IMR-90 (cell line): ENCODE results near the gene CALY. TPM values are rescaled to one million over a fixed set of nuclear protein-coding genes. Genes with fewer than 3 reads are reported as not detected.

Experiments
- ATAC-seq: fragments of 200-7000 bp; cut with Tn5 transposase; 2 replicates; pipeline ENCODE4 v1.9.1; 2020; ENCODE audit warnings: low read depth, mild to moderate bottlenecking, moderate library complexity
- BruUV-seq: library from RNA; stranded (reverse); fragments of 400-500 nt; replicated peaks from 2 replicates; lab custom pipeline; 2021; lab: Mats Ljungman, UMichigan
- CTCF ChIA-PET: fragments of 300-600 bp; formaldehyde crosslinking; extraction: SDS; loops from one replicate; lab custom pipeline; 2021; ENCODE audit warnings: antibody characterized with exemption; lab: Yijun Ruan, JAX
- POLR2A ChIA-PET: fragments of 300-600 bp; sonication (Branson Sonifier 250); formaldehyde crosslinking; loops from one replicate; lab custom pipeline; 2022; ENCODE audit warnings: antibody characterized with exemption; ENCODE audit not compliant: unreplicated experiment; lab: Charles Lee
- DNase-seq: peaks from one replicate; pipeline ENCODE4 v3.0.0; 2013
- H2AFZ ChIP-seq: replicated peaks from 2 replicates; pipeline ENCODE3; 2013; ENCODE audit warnings: low read length, mild to moderate bottlenecking; ENCODE audit not compliant: poor library complexity
- H2AK5ac ChIP-seq: 2 replicates; pipeline ENCODE4 v1.6.1; 2013; ENCODE audit warnings: low read depth, low read length, inconsistent platforms
- H2AK9ac ChIP-seq: replicated peaks from 2 replicates; pipeline ENCODE3; 2013; ENCODE audit warnings: mild to moderate bottlenecking, low read depth, low read length, moderate library complexity; ENCODE audit not compliant: poor library complexity
- H2BK120ac ChIP-seq: 2 replicates; pipeline ENCODE4 v1.6.1; 2013; ENCODE audit warnings: low read depth, low read length, inconsistent platforms
- H2BK15ac ChIP-seq: 3 replicates; pipeline ENCODE4 v1.6.1; 2013; ENCODE audit warnings: low read depth, low read length, inconsistent platforms
- H2BK20ac ChIP-seq: 2 replicates; pipeline ENCODE4 v1.6.1; 2013; ENCODE audit warnings: low read depth, mild to moderate bottlenecking, inconsistent platforms, low read length, moderate library complexity
- H2BK5ac ChIP-seq: 2 replicates; pipeline ENCODE4 v1.6.1; 2013; ENCODE audit warnings: mild to moderate bottlenecking, low read depth, low read length, inconsistent platforms; ENCODE audit not compliant: poor library complexity, severe bottlenecking
- H3K14ac ChIP-seq: replicated peaks from 2 replicates; pipeline ENCODE4 v1.6.1; 2013; ENCODE audit warnings: low read depth, low read length, inconsistent platforms
- H3K18ac ChIP-seq: 2 replicates; pipeline ENCODE4 v1.6.1; 2013; ENCODE audit warnings: low read depth, low read length, control low read depth
- H3K23ac ChIP-seq: 2 replicates; pipeline ENCODE4 v1.6.1; 2013; ENCODE audit warnings: low read depth, low read length, inconsistent platforms
- H3K27ac ChIP-seq: 2 replicates; pipeline ENCODE4 v1.5.1; 2013; ENCODE audit warnings: mild to moderate bottlenecking, control low read depth, low read length; ENCODE audit not compliant: insufficient read depth
- H3K27me3 ChIP-seq: 2 replicates; pipeline ENCODE4 v1.6.1; 2013; ENCODE audit warnings: low read length; ENCODE audit not compliant: control insufficient read depth, insufficient read depth
- H3K36me3 ChIP-seq: 2 replicates; pipeline ENCODE4 v1.6.1; 2013; ENCODE audit warnings: low read length, mixed read lengths; ENCODE audit not compliant: control insufficient read depth, insufficient read depth
- H3K4ac ChIP-seq: 2 replicates; pipeline ENCODE4 v1.6.1; 2013; ENCODE audit warnings: low read depth, low read length, inconsistent platforms
- H3K4me1 ChIP-seq: 2 replicates; pipeline ENCODE4 v1.6.1; 2013; ENCODE audit warnings: low read length, mixed read lengths; ENCODE audit not compliant: control insufficient read depth, insufficient read depth
- H3K4me2 ChIP-seq: 2 replicates; pipeline ENCODE4 v1.6.1; 2013; ENCODE audit warnings: low read depth, mild to moderate bottlenecking, control low read depth, low read length, moderate library complexity
- H3K4me3 ChIP-seq: 2 replicates; pipeline ENCODE4 v1.5.1; 2013; ENCODE audit warnings: low read depth, mild to moderate bottlenecking, control low read depth, low read length, moderate library complexity; ENCODE audit not compliant: insufficient read depth
- H3K56ac ChIP-seq: 2 replicates; pipeline ENCODE4 v1.6.1; 2013; ENCODE audit warnings: low read length, inconsistent platforms; ENCODE audit not compliant: insufficient read depth; ENCODE audit errors: extremely low read depth
- H3K79me1 ChIP-seq, 2 experiments: 2 replicates each; pipeline ENCODE4 v1.6.1; 2013; ENCODE audit warnings: low read length in 2 of 2, inconsistent platforms in 1 of 2, low read depth in 1 of 2
- H3K9ac ChIP-seq: 2 replicates; pipeline ENCODE4 v1.6.1; 2013; ENCODE audit warnings: low read depth, low read length, control low read depth
- H3K9me1 ChIP-seq: 2 replicates; pipeline ENCODE4 v1.6.1; 2013; ENCODE audit warnings: low read length, inconsistent platforms; ENCODE audit not compliant: insufficient read depth
- H3K9me3 ChIP-seq: 2 replicates; pipeline ENCODE4 v1.6.1; 2013; ENCODE audit warnings: low read length; ENCODE audit not compliant: control insufficient read depth, insufficient read depth
- H4K20me1 ChIP-seq: 2 replicates; pipeline ENCODE4 v1.6.1; 2013; ENCODE audit warnings: low read length, inconsistent platforms; ENCODE audit not compliant: insufficient read depth
- H4K5ac ChIP-seq: 2 replicates; pipeline ENCODE4 v1.6.1; 2013; ENCODE audit warnings: mild to moderate bottlenecking, low read depth, low read length, control low read depth
- H4K8ac ChIP-seq, 2 experiments: 2 replicates each; pipeline ENCODE4 v1.6.1; 2013; ENCODE audit warnings: low read depth in 2 of 2, low read length in 2 of 2, control low read depth in 1 of 2, inconsistent platforms in 1 of 2
- H4K91ac ChIP-seq: 2 replicates; pipeline ENCODE4 v1.6.1; 2013; ENCODE audit warnings: low read depth, low read length, inconsistent platforms; ENCODE audit not compliant: insufficient read depth
- BHLHE40 ChIP-seq: fragments of 150-350 bp; IDR thresholded peaks from 2 replicates; pipeline ENCODE4 v1.6.1; 2016; ENCODE audit warnings: mild to moderate bottlenecking, low read depth, low read length
- CEBPB ChIP-seq: IDR thresholded peaks from 2 replicates; pipeline ENCODE4 v1.6.1; 2012; ENCODE audit warnings: low read depth, low read length, improper control_type of control experiment
- CHD1 ChIP-seq: IDR thresholded peaks from 2 replicates; pipeline ENCODE4 v1.6.1; 2012; ENCODE audit warnings: low read depth, low read length, improper control_type of control experiment
- CTCF ChIP-seq: conservative IDR thresholded peaks from 2 replicates; pipeline ENCODE4 v1.5.1; 2012; ENCODE audit warnings: mild to moderate bottlenecking, low read depth, low read length, improper control_type of control experiment
- FOS ChIP-seq: fragments of 150-350 bp; IDR thresholded peaks from 2 replicates; pipeline ENCODE4 v1.6.1; 2016; ENCODE audit warnings: low read depth, low read length
- MAFK ChIP-seq: IDR thresholded peaks from 2 replicates; pipeline ENCODE4 v1.6.1; 2012; ENCODE audit warnings: low read depth, low read length, improper control_type of control experiment
- NFE2L2 ChIP-seq: fragments of 150-350 bp; IDR thresholded peaks from 2 replicates; pipeline ENCODE4 v1.6.1; 2016; ENCODE audit warnings: low read depth, mild to moderate bottlenecking, low read length
- POLR2A ChIP-seq: IDR thresholded peaks from 2 replicates; pipeline ENCODE4 v1.6.1; 2012; ENCODE audit warnings: mild to moderate bottlenecking, low read depth, low read length
- RAD21 ChIP-seq: IDR thresholded peaks from 2 replicates; pipeline ENCODE4 v1.6.1; 2012; ENCODE audit warnings: low read length, improper control_type of control experiment
- RCOR1 ChIP-seq: IDR thresholded peaks from 2 replicates; pipeline ENCODE4 v1.6.1; 2012; ENCODE audit warnings: mild to moderate bottlenecking, low read length, improper control_type of control experiment; ENCODE audit not compliant: insufficient replicate concordance
- RFX5 ChIP-seq: IDR thresholded peaks from 2 replicates; pipeline ENCODE4 v1.8.0; 2012; ENCODE audit warnings: low read depth, mild to moderate bottlenecking, low read length, moderate library complexity
- SMC3 ChIP-seq: fragments of 150-350 bp; IDR thresholded peaks from 2 replicates; pipeline ENCODE4 v1.6.1; 2016; ENCODE audit warnings: low read depth, mild to moderate bottlenecking, antibody characterized with exemption, low read length, moderate library complexity
- USF2 ChIP-seq: fragments of 150-350 bp; IDR thresholded peaks from 2 replicates; pipeline ENCODE4 v1.6.1; 2017; ENCODE audit warnings: mild to moderate bottlenecking, antibody characterized with exemption, low read length, low read depth
- WGBS, 2 experiments: methylation state at CpG; one replicate each; pipeline versions ENCODE4 v1.1.5 to v1.1.7; 2013; ENCODE audit warnings: missing lambda C conversion rate in 2 of 2; ENCODE audit not compliant: insufficient read length in 1 of 2; ENCODE audit errors: extremely low coverage in 2 of 2; 5-methylcytosine and 5-hydroxymethylcytosine counted together
- dilution Hi-C: fragments of 300-500 bp; cut with HindIII; formaldehyde crosslinking; loops from one replicate; pipeline ENCODE4 v1.14.3; 2018; ENCODE audit warnings: low sequenced_read_pairs; ENCODE audit not compliant: unreplicated experiment
- in situ Hi-C: fragments of 300-500 bp; cut with MboI; formaldehyde crosslinking; loops from 3 replicates; pipeline ENCODE4 v1.14.3; 2019; ENCODE audit warnings: low sequenced_read_pairs, inconsistent platforms, mixed read lengths
- intact Hi-C: fragments of 100-400 bp; cut with micrococcal nuclease; formaldehyde crosslinking; loops from 2 replicates; pipeline ENCODE4 v1.10.0; 2022
- polyA plus RNA-seq, 3 experiments: library from polyadenylated mRNA; depleted of rRNA; stranded (reverse); fragments of >200 nt; gene quantifications; 2 replicates each; pipeline ENCODE4 v1.2.3, GENCODE V29; 2012; ENCODE audit warnings: low replicate concordance in 1 of 3
- total RNA-seq: library from RNA; depleted of rRNA; stranded (reverse); fragments of >200 nt; gene quantifications from 2 replicates; pipeline ENCODE4 v1.2.3, GENCODE V29; 2012

Gene CALY
- total and polyA plus RNA-seq, 2 of the 4 experiments (the other 2 are of a cell fraction) = 0.34 TPM; not detected in 1

- H2BK120ac ChIP-seq = no peak overlapping the region
- no peak overlapping the region for H3K27ac ChIP-seq
- H2AK9ac ChIP-seq = no peak overlapping the region
- no peaks in the 10 kb centered on the region for H3K9me3 ChIP-seq
- no peak overlapping the region for H3K18ac ChIP-seq
- TF ChIP-seq BHLHE40 = no peak
- TF ChIP-seq USF2 = no peak
- TF ChIP-seq FOS = no peak
- no peak for TF ChIP-seq RFX5
- TF ChIP-seq CEBPB = no peak
- TF ChIP-seq MAFK = no peak
- TF ChIP-seq NFE2L2 = no peak
- TF ChIP-seq SMC3 = no peak
- no peak for TF ChIP-seq CHD1
- no peak for TF ChIP-seq RAD21
- no peak for TF ChIP-seq CTCF
- no peak for TF ChIP-seq RCOR1
- no peak for TF ChIP-seq POLR2A
- dilution Hi-C loops = no loop called here
- no peak overlapping the region for H3K14ac ChIP-seq
- no peaks in the 10 kb centered on the region; the same call in 1 of the 2 replicates for H3K9me1 ChIP-seq
- DNase-seq (no peak), ATAC-seq (no peak)
- H3K36me3 ChIP-seq = peaks cover 47% of the 10 kb centered on the region
- no peak overlapping the region for H3K23ac ChIP-seq
- H3K4me3 ChIP-seq = no peak overlapping the region
- CTCF ChIA-PET = no interaction called here
- intact Hi-C loops = no loop called here
- no peaks in the 10 kb centered on the region for H4K20me1 ChIP-seq
- POLR2A ChIA-PET = no interaction called here
- in situ Hi-C loops = no loop called here
- no peak overlapping the region for H3K4me2 ChIP-seq
- no peak overlapping the region for H2AK5ac ChIP-seq
- H2BK15ac ChIP-seq = no peak overlapping the region
- no peak overlapping the region for H3K56ac ChIP-seq
- peaks cover 6 to 12% of the 10 kb centered on the region in 2 experiments; a peak in 3 of 4 replicates for H3K79me1 ChIP-seq
- BruUV-seq = no TSS peak
- no peak overlapping the region for H2BK20ac ChIP-seq
- H4K5ac ChIP-seq = no peak overlapping the region
- H3K4me1 ChIP-seq = peaks cover 4% of the 10 kb centered on the region; the same call in 1 of the 2 replicates
- no peak overlapping the region for H4K8ac ChIP-seq
- no peak overlapping the region for H2AFZ ChIP-seq
- no peak overlapping the region for H3K9ac ChIP-seq
- no peak overlapping the region for H4K91ac ChIP-seq
- H3K27me3 ChIP-seq = no peaks in the 10 kb centered on the region
- no peak overlapping the region for H2BK5ac ChIP-seq
- WGBS, 2 experiments = 83% methylated on average over 3 of the region's 7 CpGs; no CpG with 5 or more reads in 1 of the 2 experiments
- H3K4ac ChIP-seq = no peak overlapping the region
These were observed 31.5 kb upstream of the CALY start for GRCh38 chr10:133368153-133368552.
